ENCODE results near the gene PRPSAP2. TPM values are rescaled to one million over a fixed set of nuclear protein-coding genes. Genes with fewer than 3 reads are reported as not detected.

Gene PRPSAP2
- total and polyA plus RNA-seq, 2 donors from 2014 or later: 30.6 to 32.0 TPM

DNA sequence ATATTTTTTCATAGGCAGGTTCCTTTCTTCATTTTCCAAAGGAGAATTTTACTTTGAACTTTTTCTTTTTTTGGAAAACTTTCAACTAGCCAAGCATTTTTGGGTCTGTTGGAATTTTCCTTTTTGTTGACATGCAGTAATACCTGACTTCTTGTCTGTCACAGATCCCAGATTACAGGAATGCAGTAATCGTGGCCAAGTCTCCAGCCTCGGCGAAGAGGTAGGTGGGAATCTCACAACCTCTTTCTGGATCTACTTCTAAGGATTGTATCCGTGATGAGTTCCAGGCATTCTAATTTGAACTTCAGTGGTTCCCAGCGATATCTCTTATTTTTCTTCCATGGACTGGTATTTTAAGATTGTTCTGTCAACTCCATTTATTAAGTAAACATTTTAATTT, 31.7 kb downstream of the PRPSAP2 start:
- H3K4me1 ChIP-seq (ENCODE audit: control insufficient read depth in 2 of 3, insufficient read depth in 2 of 3, low read depth in 1 of 3, low read length in 3 of 3): peaks cover 0 to 10% (median 0%) of the 10 kb centered on the region in 3 donors
- H3K27me3 ChIP-seq (ENCODE audit: control insufficient read depth, insufficient read depth, low read length): no peaks in the 10 kb centered on the region
- peaks cover 0 to 10% (median 8%) of the 10 kb centered on the region in 3 donors for H3K36me3 ChIP-seq (ENCODE audit: control insufficient read depth in 2 of 3, insufficient read depth in 3 of 3, low read length in 3 of 3)
- no peaks in the 10 kb centered on the region for H3K9me3 ChIP-seq (ENCODE audit: control insufficient read depth in 2 of 3, insufficient read depth in 1 of 3, low read length in 3 of 3)
- FAIRE-seq (peak; percentile 44), DNase-seq (peak in 1 of 5 donors; percentile 22)
- intact Hi-C loops (cut with DNase I): no loop called here
- no peak overlapping the region for H3K9ac ChIP-seq (ENCODE audit: low read length in 3 of 3)
- peak overlapping the region; percentile 2 to 38 for H3K27ac ChIP-seq (ENCODE audit: low read depth in 2 of 2, low read length in 2 of 2)
- TF ChIP-seq, protein P1, sequence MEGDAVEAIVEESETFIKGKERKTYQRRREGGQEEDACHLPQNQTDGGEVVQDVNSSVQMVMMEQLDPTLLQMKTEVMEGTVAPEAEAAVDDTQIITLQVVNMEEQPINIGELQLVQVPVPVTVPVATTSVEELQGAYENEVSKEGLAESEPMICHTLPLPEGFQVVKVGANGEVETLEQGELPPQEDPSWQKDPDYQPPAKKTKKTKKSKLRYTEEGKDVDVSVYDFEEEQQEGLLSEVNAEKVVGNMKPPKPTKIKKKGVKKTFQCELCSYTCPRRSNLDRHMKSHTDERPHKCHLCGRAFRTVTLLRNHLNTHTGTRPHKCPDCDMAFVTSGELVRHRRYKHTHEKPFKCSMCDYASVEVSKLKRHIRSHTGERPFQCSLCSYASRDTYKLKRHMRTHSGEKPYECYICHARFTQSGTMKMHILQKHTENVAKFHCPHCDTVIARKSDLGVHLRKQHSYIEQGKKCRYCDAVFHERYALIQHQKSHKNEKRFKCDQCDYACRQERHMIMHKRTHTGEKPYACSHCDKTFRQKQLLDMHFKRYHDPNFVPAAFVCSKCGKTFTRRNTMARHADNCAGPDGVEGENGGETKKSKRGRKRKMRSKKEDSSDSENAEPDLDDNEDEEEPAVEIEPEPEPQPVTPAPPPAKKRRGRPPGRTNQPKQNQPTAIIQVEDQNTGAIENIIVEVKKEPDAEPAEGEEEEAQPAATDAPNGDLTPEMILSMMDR (IDR thresholded peaks at IDR 0.05; ENCODE audit: borderline replicate concordance, extremely low read depth, insufficient read depth): no peak
- H3K4me3 ChIP-seq (ENCODE audit: low read length in 3 of 3): no peak overlapping the region

DNA sequence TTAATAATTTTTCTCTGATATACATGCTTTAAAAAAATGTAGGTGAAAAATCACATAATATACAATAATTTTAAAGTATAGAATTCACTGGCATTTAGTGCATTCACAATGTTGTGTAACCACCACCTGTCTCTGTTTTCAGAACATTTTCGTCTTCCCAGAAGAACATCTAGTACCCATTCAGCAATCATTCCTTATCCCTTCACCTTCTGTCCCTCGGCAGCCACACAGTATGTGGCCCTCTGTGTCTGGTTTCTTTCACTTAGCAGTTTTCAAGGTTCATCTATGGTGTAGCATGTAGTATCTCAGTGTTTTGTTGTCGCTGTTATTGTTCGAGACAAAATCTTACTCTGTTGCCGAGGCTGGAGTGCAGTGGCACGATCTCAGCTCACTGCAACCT, 33.6 kb downstream of the PRPSAP2 start:
- FAIRE-seq (no peak), DNase-seq (no peak)
- no peaks in the 10 kb centered on the region for H3K27me3 ChIP-seq (ENCODE audit: control insufficient read depth, insufficient read depth, low read length)
- TF ChIP-seq, protein P1 (IDR thresholded peaks at IDR 0.05; ENCODE audit: borderline replicate concordance, extremely low read depth, insufficient read depth): no peak
- H3K27ac ChIP-seq (ENCODE audit: low read depth in 2 of 2, low read length in 2 of 2): no peak overlapping the region
- peaks cover 0 to 9% (median 5%) of the 10 kb centered on the region in 3 donors for H3K36me3 ChIP-seq (ENCODE audit: control insufficient read depth in 2 of 3, insufficient read depth in 3 of 3, low read length in 3 of 3)
- H3K4me3 ChIP-seq (ENCODE audit: low read length in 3 of 3): no peak overlapping the region
- H3K9ac ChIP-seq (ENCODE audit: low read length in 3 of 3): no peak overlapping the region
- intact Hi-C loops (cut with DNase I): no loop called here
- H3K4me1 ChIP-seq (ENCODE audit: control insufficient read depth in 2 of 3, insufficient read depth in 2 of 3, low read depth in 1 of 3, low read length in 3 of 3): peaks cover 0 to 12% (median 0%) of the 10 kb centered on the region in 3 donors
- no peaks in the 10 kb centered on the region for H3K9me3 ChIP-seq (ENCODE audit: control insufficient read depth in 2 of 3, insufficient read depth in 1 of 3, low read length in 3 of 3)

DNA sequence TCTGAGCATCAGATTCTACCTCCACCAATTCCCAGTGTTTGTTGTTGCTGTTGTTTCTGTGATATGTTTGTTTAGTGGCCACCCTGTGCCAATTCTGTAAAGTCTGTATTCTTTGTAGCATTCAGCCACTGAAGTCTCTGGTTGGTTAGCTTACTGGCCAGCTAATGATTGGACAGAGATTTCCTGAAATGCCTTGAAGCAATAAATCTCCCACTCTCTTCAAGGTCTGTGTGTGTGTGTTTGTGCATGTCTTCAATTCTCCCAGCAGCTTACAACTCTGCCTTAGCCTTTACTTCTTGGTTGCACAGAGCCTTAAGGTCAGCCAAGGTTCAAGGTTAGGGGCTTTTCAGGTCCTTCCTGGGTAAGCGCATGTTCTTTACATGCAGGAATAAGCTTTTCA, 38.2 kb downstream of the PRPSAP2 start:
- FAIRE-seq (no peak), DNase-seq (peak in 1 of 5 donors; percentile 2)
- TF ChIP-seq, protein P1 (IDR thresholded peaks at IDR 0.05; ENCODE audit: borderline replicate concordance, extremely low read depth, insufficient read depth): no peak
- H3K27ac ChIP-seq (ENCODE audit: low read depth in 2 of 2, low read length in 2 of 2): no peak overlapping the region
- no peak overlapping the region for H3K9ac ChIP-seq (ENCODE audit: low read length in 3 of 3)
- H3K4me3 ChIP-seq (ENCODE audit: low read length in 3 of 3): no peak overlapping the region
- intact Hi-C loops (cut with DNase I): no loop called here
- no peaks in the 10 kb centered on the region for H3K9me3 ChIP-seq (ENCODE audit: control insufficient read depth in 2 of 3, insufficient read depth in 1 of 3, low read length in 3 of 3)
- peaks cover 0 to 7% (median 3%) of the 10 kb centered on the region in 3 donors for H3K36me3 ChIP-seq (ENCODE audit: control insufficient read depth in 2 of 3, insufficient read depth in 3 of 3, low read length in 3 of 3)
- H3K4me1 ChIP-seq (ENCODE audit: control insufficient read depth in 2 of 3, insufficient read depth in 2 of 3, low read depth in 1 of 3, low read length in 3 of 3): peaks cover 0 to 16% (median 3%) of the 10 kb centered on the region in 3 donors
- H3K27me3 ChIP-seq (ENCODE audit: control insufficient read depth, insufficient read depth, low read length): no peaks in the 10 kb centered on the region

DNA sequence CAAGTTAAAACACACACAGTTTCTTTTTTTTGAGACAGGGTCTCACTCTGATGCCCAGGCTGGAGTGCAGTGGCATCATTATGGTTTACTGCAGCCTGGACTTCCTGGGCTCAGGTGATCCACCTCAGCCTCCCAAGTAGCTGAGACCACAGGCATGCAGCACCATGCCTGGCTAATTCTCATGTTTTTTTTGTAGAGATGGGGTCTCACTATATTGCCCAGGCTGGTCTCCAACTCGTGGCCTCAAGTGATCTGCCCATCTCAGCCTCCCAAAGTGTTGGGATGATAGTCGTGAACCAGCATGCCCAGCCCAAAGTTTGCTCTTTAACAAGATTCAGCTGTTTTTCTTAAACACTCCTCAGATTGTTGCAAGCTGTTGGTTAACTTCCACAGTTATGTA, 39.0 kb downstream of the PRPSAP2 start:
- H3K4me3 ChIP-seq (ENCODE audit: low read length in 3 of 3): no peak overlapping the region
- no peak overlapping the region for H3K9ac ChIP-seq (ENCODE audit: low read length in 3 of 3)
- H3K9me3 ChIP-seq (ENCODE audit: control insufficient read depth in 2 of 3, insufficient read depth in 1 of 3, low read length in 3 of 3): no peaks in the 10 kb centered on the region
- peaks cover 0 to 7% (median 2%) of the 10 kb centered on the region in 3 donors for H3K36me3 ChIP-seq (ENCODE audit: control insufficient read depth in 2 of 3, insufficient read depth in 3 of 3, low read length in 3 of 3)
- FAIRE-seq (no peak), DNase-seq (no peak)
- H3K27ac ChIP-seq (ENCODE audit: low read depth in 2 of 2, low read length in 2 of 2): no peak overlapping the region
- no peaks in the 10 kb centered on the region for H3K27me3 ChIP-seq (ENCODE audit: control insufficient read depth, insufficient read depth, low read length)
- TF ChIP-seq, protein P1 (IDR thresholded peaks at IDR 0.05; ENCODE audit: borderline replicate concordance, extremely low read depth, insufficient read depth): no peak
- intact Hi-C loops (cut with DNase I): no loop called here
- peaks cover 0 to 22% (median 5%) of the 10 kb centered on the region in 3 donors for H3K4me1 ChIP-seq (ENCODE audit: control insufficient read depth in 2 of 3, insufficient read depth in 2 of 3, low read depth in 1 of 3, low read length in 3 of 3)
